T-cell (primary cell): ENCODE data around the gene SDE2. TPM values are rescaled to one million over a fixed set of nuclear protein-coding genes. Genes with fewer than 3 reads are reported as not detected.
"Not testable (repeated sequence)": the region's sequence is repeated elsewhere in the genome, so short reads cannot be mapped to it uniquely, and the experiment has no call there.

Source experiments
- ATAC-seq, 4 experiments: fragments of 200-7000 bp in 3 of 4; fragments of 150-1000 bp in 1 of 4; cut with Tn5 transposase; replicated peaks in 1 of 4; 1 replicate in 3 of 4; 2 replicates in 1 of 4; pipeline ENCODE4 v1.10.0; 2021; ENCODE audit warnings: moderate library complexity in 3 of 4, mild to moderate bottlenecking in 2 of 4, moderate number of reproducible peaks in 1 of 4
- CTCF ChIA-PET, 2 donors: fragments of 300-600 bp; sonication (Branson Sonifier 250); formaldehyde crosslinking; loops; one replicate each; lab custom pipeline; 2022; ENCODE audit warnings: antibody characterized with exemption in 2 of 2; lab: Charles Lee
- POLR2A ChIA-PET, 2 donors: fragments of 300-600 bp; sonication (Branson Sonifier 250); formaldehyde crosslinking; loops; one replicate each; lab custom pipeline; 2022; ENCODE audit warnings: antibody characterized with exemption in 2 of 2; lab: Charles Lee
- DNase-seq, 35 experiments: peaks; one replicate each; pipeline versions ENCODE4 v3.0.0 to v3.0.0-alpha.2; 2013 to 2023
- H3K27ac ChIP-seq: one replicate; pipeline ENCODE4 v1.5.1; 2013; ENCODE audit warnings: low read length
- H3K27me3 ChIP-seq, 2 experiments: replicated peaks in 1 of 2; 1 replicate in 1 of 2; 2 replicates in 1 of 2; pipeline versions ENCODE4 v1.6.1 to v1.7.0; 2013; ENCODE audit warnings: low read length in 1 of 2, mixed read lengths in 1 of 2; ENCODE audit not compliant: control insufficient read depth in 2 of 2, insufficient read depth in 2 of 2; ENCODE audit errors: extremely low read depth in 1 of 2
- H3K36me3 ChIP-seq, 2 donors: 1 replicate in 1 of 2; 2 replicates in 1 of 2; pipeline versions ENCODE4 v1.6.1 to v1.7.0; 2013; ENCODE audit warnings: low read length in 1 of 2; ENCODE audit not compliant: control insufficient read depth in 2 of 2, insufficient read depth in 1 of 2; ENCODE audit errors: extremely low read depth in 1 of 2
- H3K4me1 ChIP-seq, 2 experiments: 1 replicate in 1 of 2; 2 replicates in 1 of 2; pipeline versions ENCODE4 v1.6.1 to v1.7.0; 2013; ENCODE audit warnings: low read length in 2 of 2, mixed read lengths in 1 of 2; ENCODE audit not compliant: insufficient read depth in 2 of 2, control insufficient read depth in 1 of 2; ENCODE audit errors: extremely low read depth in 1 of 2
- H3K4me3 ChIP-seq, 2 donors: 1 replicate in 1 of 2; 2 replicates in 1 of 2; pipeline versions ENCODE4 v1.5.1 to v1.7.0; 2013; ENCODE audit warnings: mild to moderate bottlenecking in 2 of 2, low read length in 1 of 2, moderate library complexity in 1 of 2; ENCODE audit not compliant: control insufficient read depth in 1 of 2; ENCODE audit errors: extremely low read depth in 1 of 2
- H3K9me3 ChIP-seq: 2 replicates; pipeline ENCODE4 v1.7.0; 2013
- H3K27ac Mint-ChIP-seq, 2 donors: one replicate each; pipeline ENCODE4 v1.8.0; 2020 to 2021; ENCODE audit warnings: mild to moderate bottlenecking in 2 of 2, mixed read lengths in 2 of 2
- H3K27me3 Mint-ChIP-seq, 2 donors: one replicate each; pipeline ENCODE4 v1.8.0; 2021 to 2022; ENCODE audit warnings: mixed read lengths in 2 of 2
- H3K36me3 Mint-ChIP-seq: one replicate; pipeline ENCODE4 v1.8.0; 2021; ENCODE audit warnings: mixed read lengths
- H3K4me1 Mint-ChIP-seq, 3 donors: one replicate each; pipeline ENCODE4 v1.8.0; 2020 to 2022; ENCODE audit warnings: mixed read lengths in 3 of 3, mild to moderate bottlenecking in 1 of 3
- H3K4me3 Mint-ChIP-seq, 3 donors: one replicate each; pipeline ENCODE4 v1.8.0; 2020 to 2022; ENCODE audit warnings: mild to moderate bottlenecking in 3 of 3, mixed read lengths in 3 of 3, moderate library complexity in 3 of 3
- H3K9me3 Mint-ChIP-seq, 3 donors: one replicate each; pipeline ENCODE4 v1.8.0; 2020 to 2022; ENCODE audit warnings: mixed read lengths in 3 of 3
- WGBS: methylation state at CpG from one replicate; pipeline ENCODE4 v1.1.5; 2013; ENCODE audit warnings: missing lambda C conversion rate; ENCODE audit not compliant: insufficient coverage; 5-methylcytosine and 5-hydroxymethylcytosine counted together
- total RNA-seq, 35 experiments: library from RNA in 6 of 35; stranded (reverse) in 6 of 35; fragments of 120-200 nt in 1 of 35; gene quantifications; one replicate each; pipeline versions ENCODE4 v1.2.1 to v1.2.4 and lab custom pipeline; 2013 to 2026

Gene SDE2
- total RNA-seq, 5 donors from 2014 or later (not counting 1 experiment from before 2014, with no cell fraction given) = 19.6 to 36.1 (median 21.8) TPM

- DNase-seq = no peak
- H3K36me3 Mint-ChIP-seq = peaks cover 2% of the 10 kb centered on the region
- 93% methylated on average over 3 of the region's 3 CpGs for WGBS
- CTCF ChIA-PET = interaction anchor here in 1 of 2 donors (0.6 kb wide), 1 partner anchor 30 kb away, joined by 3 read pairs; no protein-coding TSS in a partner anchor
- H3K4me1 Mint-ChIP-seq = peaks cover 47 to 57% (median 50%) of the 10 kb centered on the region in 3 donors
- no peak overlapping the region for H3K27ac ChIP-seq
- H3K9me3 Mint-ChIP-seq = peaks cover 0 to 3% (median 0%) of the 10 kb centered on the region in 3 donors
- ATAC-seq = no peak
- H3K4me3 Mint-ChIP-seq = peak overlapping the region in 1 of 3 donors; percentile 11
- H3K4me3 ChIP-seq = no peak overlapping the region
- H3K9me3 ChIP-seq = no peaks in the 10 kb centered on the region
- peak overlapping the region; percentile 83 to 86 for H3K27ac Mint-ChIP-seq
- POLR2A ChIA-PET = interaction anchor here (0.6 kb wide), 2 partner anchors 10 to 573 kb away, joined by 3 to 6 read pairs; no protein-coding TSS in a partner anchor
- no peaks in the 10 kb centered on the region for H3K27me3 Mint-ChIP-seq
- peaks cover 43 to 49% of the 10 kb centered on the region in 2 experiments for H3K4me1 ChIP-seq
- no peaks in the 10 kb centered on the region for H3K36me3 ChIP-seq
- H3K27me3 ChIP-seq = no peaks in the 10 kb centered on the region
Measured at GRCh38 chr1:226003502-226004170, 4.5 kb upstream of the SDE2 start.

- Histone ChIP-seq H3K4me3 (peak overlapping the region in 1 of 2 donors; percentile 17), H3K4me1 (peaks cover 50 to 56% of the 10 kb centered on the region in 2 experiments), H3K27ac (peak overlapping the region; percentile 99), H3K9me3 (no peaks in the 10 kb centered on the region), H3K36me3 (no peaks in the 10 kb centered on the region), H3K27me3 (no peaks in the 10 kb centered on the region)
- Mint-ChIP-seq H3K27me3 (no peaks in the 10 kb centered on the region), H3K27ac (peak overlapping the region; percentile 88 to 100), H3K36me3 (peaks cover 2% of the 10 kb centered on the region), H3K9me3 (peaks cover 0 to 3% (median 0%) of the 10 kb centered on the region in 3 donors), H3K4me1 (peaks cover 55 to 64% (median 57%) of the 10 kb centered on the region in 3 donors), H3K4me3 (peak overlapping the region; percentile 42 to 92 (median 45))
- POLR2A ChIA-PET = interaction anchor here in 1 of 2 donors (0.5 kb wide), 1 partner anchor 33 kb away, joined by 8 read pairs; no protein-coding TSS in a partner anchor
- no peak for ATAC-seq
- 73% methylated on average over 4 of the region's 4 CpGs for WGBS
- peak in 1 of 35 experiments; percentile 17 for DNase-seq
- CTCF ChIA-PET = no interaction called here
Measured at GRCh38 chr1:226002667-226003501, 3.7 kb upstream of the SDE2 start.

- peaks cover 60 to 66% (median 64%) of the 10 kb centered on the region in 3 donors for H3K4me1 Mint-ChIP-seq
- ATAC-seq = peak in 1 of 4 experiments; percentile 46
Measured at GRCh38 chr1:226001963-226002666, 3.0 kb upstream of the SDE2 start.

GRCh38 chr1:226001088-226001487 is 1.9 kb upstream of the SDE2 start:
- peaks cover 69 to 76% (median 73%) of the 10 kb centered on the region in 3 donors for H3K4me1 Mint-ChIP-seq
- 100% methylated on average over 5 of the region's 8 CpGs for WGBS
- ATAC-seq = no peak

More at GRCh38 chr1:226001963-226002666, 3.0 kb upstream of the SDE2 start:
- POLR2A ChIA-PET = interaction anchor here (0.6 to 1.3 kb wide), 6 partner anchors 58 to 573 kb away, joined by 3 to 13 read pairs (median 3); partner anchors contain the start of gene H3-3A (in 2 of the 2)
- Mint-ChIP-seq H3K4me3 (peak overlapping the region; percentile 42 to 92 (median 45)), H3K36me3 (peaks cover 3% of the 10 kb centered on the region), H3K27ac (peak overlapping the region; percentile 88 to 100), H3K9me3 (peaks cover 0 to 3% (median 0%) of the 10 kb centered on the region in 3 donors), H3K27me3 (no peaks in the 10 kb centered on the region)
- peak; percentile 12 to 84 (median 67) for DNase-seq
- H3K4me1 ChIP-seq = peaks cover 56 to 64% of the 10 kb centered on the region in 2 experiments
- H3K27ac ChIP-seq = peak overlapping the region; percentile 99
- H3K27me3 ChIP-seq = no peaks in the 10 kb centered on the region
- no peak overlapping the region for H3K4me3 ChIP-seq
- no peaks in the 10 kb centered on the region for H3K36me3 ChIP-seq
- 26% methylated on average over 5 of the region's 9 CpGs for WGBS
- CTCF ChIA-PET = interaction anchor here (0.6 to 3.4 kb wide), 5 partner anchors 10 to 534 kb away, joined by 3 to 38 read pairs (median 4); partner anchors contain the start of gene H3-3A (in 1 of the 2)
- no peaks in the 10 kb centered on the region for H3K9me3 ChIP-seq

GRCh38 chr1:226000493-226001081 is 1.4 kb upstream of the SDE2 start:
- peak overlapping the region; percentile 100 for H3K27ac Mint-ChIP-seq
- peaks cover 74 to 81% (median 78%) of the 10 kb centered on the region in 3 donors for H3K4me1 Mint-ChIP-seq
- CTCF ChIA-PET = interaction anchor here in 1 of 2 donors (1.9 to 3.4 kb wide), 2 partner anchors 61 to 64 kb away, joined by 14 to 38 read pairs; partner anchors contain the start of gene H3-3A
- peaks cover 68 to 69% of the 10 kb centered on the region in 2 experiments for H3K4me1 ChIP-seq
- 70% methylated on average over 4 of the region's 21 CpGs for WGBS
- H3K9me3 ChIP-seq, H3K27me3 ChIP-seq, ATAC-seq, H3K27me3 Mint-ChIP-seq, H3K9me3 Mint-ChIP-seq, H3K36me3 ChIP-seq: not testable (repeated sequence)
- peak overlapping the region; percentile 32 to 88 for H3K4me3 ChIP-seq
- peak in 6 of 35 experiments; percentile 18 to 49 (median 26) for DNase-seq
- H3K27ac ChIP-seq = peak overlapping the region; percentile 99
- POLR2A ChIA-PET = interaction anchor here (0.6 to 2.1 kb wide), 7 partner anchors 10 to 556 kb away, joined by 3 to 71 read pairs (median 5); partner anchors contain the start of gene H3-3A (in 1 of the 2)
- H3K4me3 Mint-ChIP-seq = peak overlapping the region; percentile 92 to 100 (median 100)
- H3K36me3 Mint-ChIP-seq = peaks cover 14% of the 10 kb centered on the region

More at GRCh38 chr1:226001088-226001487, 1.9 kb upstream of the SDE2 start:
- no peaks in the 10 kb centered on the region for H3K27me3 ChIP-seq
- Mint-ChIP-seq H3K27me3 (no peaks in the 10 kb centered on the region), H3K4me3 (peak overlapping the region in 1 of 3 donors; percentile 92), H3K27ac (peak overlapping the region; percentile 100), H3K36me3 (peaks cover 10% of the 10 kb centered on the region), H3K9me3 (peaks cover 0 to 3% (median 0%) of the 10 kb centered on the region in 3 donors)
- H3K36me3 ChIP-seq = peaks cover 0 to 2% of the 10 kb centered on the region in 2 donors
- peak overlapping the region; percentile 99 for H3K27ac ChIP-seq
- POLR2A ChIA-PET = interaction anchor here (0.7 to 2.1 kb wide), 4 partner anchors 59 to 66 kb away, joined by 3 to 71 read pairs (median 9); partner anchors contain the start of gene H3-3A (in 1 of the 2)
- H3K9me3 ChIP-seq = no peaks in the 10 kb centered on the region
- H3K4me3 ChIP-seq = no peak overlapping the region
- CTCF ChIA-PET = interaction anchor here in 1 of 2 donors (3.4 kb wide), 1 partner anchor 64 kb away, joined by 38 read pairs; no protein-coding TSS in a partner anchor
- H3K4me1 ChIP-seq = peaks cover 64 to 66% of the 10 kb centered on the region in 2 experiments
- DNase-seq = no peak
